ENCODE data around the gene SLC30A3.

The SLC30A3 gene

DNA sequence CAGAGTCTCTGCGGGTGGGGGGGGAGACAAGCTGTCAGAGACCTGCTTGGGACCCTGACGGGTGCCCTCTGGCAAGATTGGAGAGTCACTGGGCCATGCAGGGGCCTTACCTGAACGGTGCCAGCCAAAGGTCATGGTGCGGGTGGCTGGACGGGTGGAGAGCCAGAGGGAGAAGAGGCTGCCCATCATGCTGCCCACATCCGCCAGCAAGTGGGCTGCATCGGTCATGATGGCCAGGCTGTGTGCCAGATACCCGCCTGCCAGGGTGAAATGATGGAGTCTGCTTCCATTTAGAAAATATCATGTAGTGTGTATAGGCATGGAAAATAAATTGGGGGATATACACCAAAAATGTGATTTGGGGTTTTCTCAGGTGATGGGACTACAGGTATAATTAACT, 4.8 kb downstream of the SLC30A3 start:
- DNase-seq (ENCODE audit: low read depth), result no peak

- no peak for DNase-seq (ENCODE audit: low read depth)
Observed at GRCh38 chr2:27256855-27257454, 5.9 kb downstream of the SLC30A3 start.

DNA sequence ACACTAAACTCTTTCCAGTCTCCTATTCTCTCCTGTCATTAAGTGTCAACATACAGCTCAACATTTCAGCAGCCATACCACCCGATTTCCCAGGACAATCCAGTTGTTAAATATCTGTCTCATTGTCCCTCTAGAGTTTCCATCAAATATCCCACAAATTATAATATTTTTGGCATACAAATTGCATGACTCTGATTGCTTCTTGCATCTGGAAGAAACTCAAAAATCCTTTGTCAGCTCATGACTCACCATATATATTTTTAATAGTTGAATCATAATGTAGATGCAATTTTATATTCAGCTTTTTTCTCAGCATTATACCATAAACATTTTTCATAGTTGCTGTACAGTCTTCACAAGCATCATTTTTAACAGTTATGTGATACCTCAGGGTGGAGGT, 7.2 kb downstream of the SLC30A3 start:
- DNase-seq (ENCODE audit: low read depth), result peak; percentile 58

- no peak for DNase-seq (ENCODE audit: low read depth)
Observed at GRCh38 chr2:27255187-27255586, 7.7 kb downstream of the SLC30A3 start.

- no peak for DNase-seq (ENCODE audit: low read depth)
Observed at GRCh38 chr2:27251766-27252165, 11.1 kb downstream of the SLC30A3 start.

- no peak for DNase-seq (ENCODE audit: low read depth)
Observed at GRCh38 chr2:27250652-27251379, 12.0 kb downstream of the SLC30A3 start.

- DNase-seq (ENCODE audit: low read depth), result no peak
Observed at GRCh38 chr2:27249891-27250651, 12.8 kb downstream of the SLC30A3 start.

GRCh38 chr2:27249159-27249890, 13.5 kb downstream of the SLC30A3 start:
- no peak for DNase-seq (ENCODE audit: low read depth)

GRCh38 chr2:27247893-27248292, 15.0 kb downstream of the SLC30A3 start:
- DNase-seq (ENCODE audit: low read depth), result no peak

GRCh38 chr2:27245626-27246025, 17.2 kb downstream of the SLC30A3 start:
- no peak for DNase-seq (ENCODE audit: low read depth)

- DNase-seq (ENCODE audit: low read depth), result no peak
Observed at GRCh38 chr2:27245116-27245515, 17.7 kb downstream of the SLC30A3 start.

DNA sequence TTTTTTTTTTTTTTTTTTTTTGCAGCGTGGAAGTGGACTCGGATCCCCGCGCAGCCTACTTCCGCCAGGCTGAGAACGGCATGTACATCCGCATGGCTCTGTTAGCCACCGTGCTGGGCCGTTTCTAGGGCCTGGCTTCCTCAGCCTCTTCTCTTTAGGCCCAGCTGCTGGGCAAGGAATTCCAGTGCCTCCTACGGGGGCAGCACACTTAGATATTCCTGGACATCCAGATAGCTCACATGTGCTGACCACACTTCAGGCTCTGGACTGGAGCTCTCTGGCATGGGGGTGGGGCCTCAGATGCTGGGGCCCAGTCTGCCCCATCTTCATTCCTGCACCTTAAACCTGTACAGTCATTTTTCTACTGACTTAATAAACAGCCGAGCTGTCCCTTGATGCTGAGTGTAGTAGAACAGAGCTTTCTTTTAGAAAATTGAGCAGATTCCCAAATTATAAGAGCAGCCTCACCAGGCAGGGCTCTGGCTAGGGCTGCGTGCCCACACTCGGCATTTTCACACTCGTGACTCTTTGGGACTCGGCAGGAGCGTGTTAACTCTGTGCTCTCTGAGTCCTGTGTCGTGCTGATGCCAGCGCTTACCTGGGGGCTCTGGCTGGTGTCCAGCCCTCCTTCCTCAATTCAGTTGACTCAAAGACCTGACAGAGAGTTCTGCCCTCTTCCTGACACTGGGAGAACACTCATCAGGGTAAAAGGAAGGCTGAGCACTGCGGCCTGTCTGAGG, 19.3 kb downstream of the SLC30A3 start:
- no peak for DNase-seq (ENCODE audit: low read depth)

DNA sequence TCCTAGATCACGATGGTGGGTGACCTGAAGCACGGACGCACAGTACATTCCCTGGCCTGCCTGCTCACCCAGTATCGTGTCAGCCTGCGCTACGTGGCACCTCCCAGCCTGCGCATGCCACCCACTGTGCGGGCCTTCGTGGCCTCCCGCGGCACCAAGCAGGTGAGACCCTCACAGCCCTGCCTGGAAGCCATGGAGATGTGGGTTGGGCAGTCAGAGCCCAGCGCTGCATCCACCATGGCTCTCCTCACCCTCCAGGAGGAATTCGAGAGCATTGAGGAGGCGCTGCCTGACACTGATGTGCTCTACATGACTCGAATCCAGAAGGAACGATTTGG, 20.3 kb downstream of the SLC30A3 start:
- DNase-seq (ENCODE audit: low read depth), result no peak

GRCh38 chr2:27241761-27242613, 20.9 kb downstream of the SLC30A3 start:
- DNase-seq (ENCODE audit: low read depth), result no peak

- DNase-seq (ENCODE audit: low read depth), result no peak
Observed at GRCh38 chr2:27240406-27240805, 22.4 kb downstream of the SLC30A3 start.

DNA sequence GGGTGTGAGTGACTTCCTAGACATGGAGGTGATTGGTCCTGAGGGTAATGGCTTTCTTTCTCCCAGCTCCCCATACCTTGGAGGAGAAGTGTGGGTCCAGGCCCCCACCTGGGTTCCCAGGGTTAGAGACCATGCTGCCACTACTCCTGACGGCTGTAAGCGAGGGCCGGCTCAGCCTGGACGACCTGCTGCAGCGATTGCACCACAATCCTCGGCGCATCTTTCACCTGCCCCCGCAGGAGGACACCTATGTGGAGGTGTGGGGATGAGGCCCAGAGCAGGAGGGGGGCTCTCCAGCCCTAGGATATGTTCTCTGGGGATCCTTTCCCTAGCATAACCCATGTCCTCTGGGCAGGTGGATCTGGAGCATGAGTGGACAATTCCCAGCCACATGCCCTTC, 23.9 kb downstream of the SLC30A3 start:
- no peak for DNase-seq (ENCODE audit: low read depth)

DNA sequence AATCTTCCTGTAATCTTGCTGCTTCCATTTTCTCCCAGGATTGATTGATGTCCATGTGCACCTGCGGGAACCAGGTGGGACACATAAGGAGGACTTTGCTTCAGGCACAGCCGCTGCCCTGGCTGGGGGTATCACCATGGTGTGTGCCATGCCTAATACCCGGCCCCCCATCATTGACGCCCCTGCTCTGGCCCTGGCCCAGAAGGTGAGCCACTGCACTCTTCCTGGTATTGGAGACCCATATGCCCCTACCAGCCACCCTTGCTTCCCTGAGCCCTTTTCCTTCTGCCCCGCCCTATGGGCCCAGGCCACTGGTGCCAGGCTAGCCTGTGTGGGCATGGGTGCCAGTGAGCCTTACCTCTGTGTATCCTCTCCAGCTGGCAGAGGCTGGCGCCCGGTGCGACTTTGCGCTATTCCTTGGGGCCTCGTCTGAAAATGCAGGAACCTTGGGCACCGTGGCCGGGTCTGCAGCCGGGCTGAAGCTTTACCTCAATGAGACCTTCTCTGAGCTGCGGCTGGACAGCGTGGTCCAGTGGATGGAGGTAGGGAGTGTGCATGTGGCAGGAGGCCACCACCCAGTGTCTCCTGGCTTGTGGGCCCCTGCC, 25.4 kb downstream of the SLC30A3 start:
- DNase-seq (ENCODE audit: low read depth), result no peak

DNA sequence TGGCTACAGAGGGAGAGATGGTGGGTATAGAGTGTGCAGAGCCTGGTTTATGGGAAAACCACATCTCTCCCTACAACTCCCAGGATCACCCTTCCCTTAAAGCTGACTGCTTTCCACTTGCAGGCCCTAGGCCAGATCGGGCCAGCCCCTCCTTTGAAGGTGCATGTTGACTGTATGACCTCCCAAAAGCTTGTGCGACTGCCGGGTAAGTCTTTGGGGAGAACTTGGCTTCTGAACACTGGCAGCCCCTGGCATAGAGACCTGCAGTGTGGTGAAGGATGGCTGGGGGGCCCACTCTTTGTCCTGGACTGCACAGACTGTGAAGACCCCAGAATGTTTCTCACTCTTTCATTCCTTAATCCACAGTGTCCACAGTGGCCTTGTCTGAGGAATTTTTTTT, 26.2 kb downstream of the SLC30A3 start:
- no peak for DNase-seq (ENCODE audit: low read depth)

DNA sequence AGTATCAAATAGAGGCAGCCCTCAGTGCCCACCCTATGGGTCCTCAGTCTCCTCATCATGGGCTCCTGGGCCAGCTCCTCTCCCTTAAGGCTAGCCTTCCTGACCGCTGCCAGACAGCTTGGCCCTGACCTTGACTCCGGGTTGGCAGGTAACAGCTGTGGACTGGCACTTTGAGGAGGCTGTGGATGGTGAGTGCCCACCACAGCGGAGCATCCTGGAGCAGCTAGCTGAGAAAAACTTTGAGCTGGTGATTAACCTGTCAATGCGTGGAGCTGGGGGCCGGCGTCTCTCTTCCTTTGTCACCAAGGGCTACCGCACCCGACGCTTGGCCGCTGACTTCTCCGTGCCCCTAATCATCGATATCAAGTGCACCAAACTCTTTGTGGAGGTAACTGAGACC, 26.7 kb downstream of the SLC30A3 start:
- no peak for DNase-seq (ENCODE audit: low read depth)

- no peak for DNase-seq (ENCODE audit: low read depth)
Observed at GRCh38 chr2:27233341-27233740, 29.5 kb downstream of the SLC30A3 start.

DNA sequence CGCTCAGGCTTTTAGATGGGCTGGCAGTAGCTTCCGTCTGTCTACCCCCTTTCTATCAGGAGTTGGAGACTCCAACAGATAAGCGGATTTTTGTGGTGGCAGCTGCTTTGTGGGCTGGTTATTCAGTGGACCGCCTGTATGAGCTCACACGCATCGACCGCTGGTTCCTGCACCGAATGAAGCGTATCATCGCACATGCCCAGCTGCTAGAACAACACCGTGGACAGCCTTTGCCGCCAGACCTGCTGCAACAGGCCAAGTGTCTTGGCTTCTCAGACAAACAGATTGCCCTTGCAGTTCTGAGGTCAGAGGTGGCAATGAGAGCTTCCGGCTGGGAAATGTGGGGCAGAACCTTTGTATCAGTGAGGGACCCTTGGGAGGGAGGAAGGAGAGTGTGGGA, 30.9 kb downstream of the SLC30A3 start:
- no peak for DNase-seq (ENCODE audit: low read depth)

Measured in HS-27A (cell line).